GM18499 (cell line): ENCODE measurements around the gene CCSER1.
"Not testable (repeated sequence)": the region's sequence is repeated elsewhere in the genome, so short reads cannot be mapped to it uniquely, and the experiment has no call there.

Source experiments
- ATAC-seq: cut with Tn5 transposase; IDR thresholded peaks from one replicate; pipeline ENCODE4 v1.9.1; 2021; ENCODE audit warnings: moderate number of reproducible peaks; ENCODE audit not compliant: insufficient read depth, unreplicated experiment

CCSER1 gene

GRCh38 chr4:90883519-90883918 is 756.3 kb downstream of the CCSER1 start:
- ATAC-seq: no peak

- ATAC-seq: no peak
Measured at GRCh38 chr4:90888571-90888970, 761.4 kb downstream of the CCSER1 start.

GRCh38 chr4:90889171-90889570 is 762.0 kb downstream of the CCSER1 start:
- no peak for ATAC-seq

- not testable (repeated sequence) for ATAC-seq
Measured at GRCh38 chr4:90903413-90903812, 776.2 kb downstream of the CCSER1 start.

- no peak for ATAC-seq
Measured at GRCh38 chr4:90904021-90904420, 776.8 kb downstream of the CCSER1 start.

- ATAC-seq: no peak
Measured at GRCh38 chr4:90906239-90906638, 779.0 kb downstream of the CCSER1 start.

- not testable (repeated sequence) for ATAC-seq
Measured at GRCh38 chr4:90911724-90912434, 784.7 kb downstream of the CCSER1 start.

GRCh38 chr4:90922174-90922573 is 795.0 kb downstream of the CCSER1 start:
- no peak for ATAC-seq

GRCh38 chr4:90926957-90927356 is 799.8 kb downstream of the CCSER1 start:
- ATAC-seq: no peak

GRCh38 chr4:90943311-90943710 is 816.1 kb downstream of the CCSER1 start:
- ATAC-seq: no peak

GRCh38 chr4:90946945-90947344 is 819.8 kb downstream of the CCSER1 start:
- ATAC-seq: no peak

GRCh38 chr4:90950385-90950841 is 823.2 kb downstream of the CCSER1 start:
- ATAC-seq: no peak

GRCh38 chr4:90951037-90951436 is 823.8 kb downstream of the CCSER1 start:
- no peak for ATAC-seq

- ATAC-seq: no peak
Measured at GRCh38 chr4:90958256-90958895, 831.2 kb downstream of the CCSER1 start.

- ATAC-seq: no peak
Measured at GRCh38 chr4:90960433-90960832, 833.2 kb downstream of the CCSER1 start.

- ATAC-seq: no peak
Measured at GRCh38 chr4:90960840-90961239, 833.6 kb downstream of the CCSER1 start.

GRCh38 chr4:90970021-90970420 is 842.8 kb downstream of the CCSER1 start:
- ATAC-seq: no peak

- no peak for ATAC-seq
Measured at GRCh38 chr4:90977726-90978125, 850.5 kb downstream of the CCSER1 start.

GRCh38 chr4:90979556-90979955 is 852.4 kb downstream of the CCSER1 start:
- ATAC-seq: no peak

- ATAC-seq: no peak
Measured at GRCh38 chr4:90982813-90983212, 855.6 kb downstream of the CCSER1 start.

- no peak for ATAC-seq
Measured at GRCh38 chr4:90990284-90990683, 863.1 kb downstream of the CCSER1 start.

GRCh38 chr4:90992213-90992612 is 865.0 kb downstream of the CCSER1 start:
- no peak for ATAC-seq
